ENCODE data around the gene ALOX5AP.

DNA sequence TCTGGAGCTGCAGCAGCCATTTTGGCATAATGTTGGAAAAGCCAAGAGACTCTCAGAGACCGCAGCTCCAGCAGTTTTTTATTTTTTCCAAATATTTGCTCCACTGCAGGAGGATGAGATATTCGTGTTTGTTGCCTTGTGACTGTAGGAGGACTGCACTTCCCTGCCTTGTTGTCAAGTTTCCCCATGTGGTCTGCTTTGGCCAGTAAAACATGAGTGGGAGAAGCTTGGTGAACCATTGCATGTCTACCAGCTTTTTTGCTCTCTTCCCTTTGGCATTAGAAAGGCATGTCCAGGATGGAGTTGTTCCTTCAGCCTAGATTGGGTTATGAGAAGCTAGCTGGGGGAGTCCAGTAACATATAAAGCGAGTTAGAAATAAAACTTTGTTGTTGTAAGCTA lies 47.7 kb upstream of the ALOX5AP start:
- TF ChIP-seq CBX2 (IDR thresholded peaks at IDR 0.05; ENCODE audit: borderline replicate concordance, low read depth) (no peak), RAD21 (conservative IDR thresholded peaks at IDR 0.05 in 1 of 2, IDR thresholded peaks at IDR 0.05 in 1 of 2) (no peak), EHMT2 (IDR thresholded peaks at IDR 0.05; ENCODE audit: low read depth) (no peak)

All from A549 (cell line).